ENCODE results near the gene MACC1. TPM values are rescaled to one million over a fixed set of nuclear protein-coding genes. Genes with fewer than 3 reads are reported as not detected.

Gene MACC1
- total and polyA plus RNA-seq, 4 donors = 0.02 to 1.0 (median 0.50) TPM

DNA sequence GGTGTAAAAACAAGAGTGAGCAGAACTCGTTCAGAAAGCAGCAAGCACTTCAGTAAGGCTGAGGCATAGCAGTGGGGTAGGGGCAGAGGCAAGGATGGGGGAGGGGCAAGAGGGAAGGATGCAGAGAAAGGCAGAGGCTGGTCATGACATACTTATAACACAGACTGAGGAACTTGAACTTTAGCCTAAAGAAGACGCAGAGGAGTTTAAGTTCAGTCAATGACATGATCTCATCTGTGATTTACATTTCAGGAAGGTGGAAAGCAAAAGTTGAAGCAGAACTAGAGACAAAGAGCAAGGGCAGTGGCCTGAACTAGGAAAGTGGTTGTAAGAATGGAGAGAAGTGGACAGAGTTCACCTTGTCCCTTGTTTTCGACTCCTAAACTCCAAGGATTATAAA, 15.8 kb downstream of the MACC1 start:
- 50% methylated on average over 3 of the region's 3 CpGs for WGBS
- Histone ChIP-seq H3K36me3 (ENCODE audit: control insufficient read depth in 4 of 4, insufficient read depth in 3 of 4, low read depth in 1 of 4, low read length in 3 of 4) (no peaks in the 10 kb centered on the region), H3K9me3 (ENCODE audit: control insufficient read depth in 4 of 4, low read length in 3 of 4) (no peaks in the 10 kb centered on the region), H3K27me3 (ENCODE audit: control insufficient read depth in 4 of 4, insufficient read depth in 4 of 4, low read length in 3 of 4) (no peaks in the 10 kb centered on the region), H3K4me3 (ENCODE audit: low read depth in 1 of 3, low read length in 3 of 3) (no peak overlapping the region), H3K4me1 (ENCODE audit: control insufficient read depth in 4 of 4, insufficient read depth in 4 of 4, low read length in 3 of 4) (no peaks in the 10 kb centered on the region), H3K27ac (ENCODE audit: low read depth in 1 of 2, low read length in 2 of 2) (no peak overlapping the region), H3K9ac (ENCODE audit: low read depth in 1 of 2, low read length in 2 of 2) (no peak overlapping the region)
- TF ChIP-seq, protein P1, sequence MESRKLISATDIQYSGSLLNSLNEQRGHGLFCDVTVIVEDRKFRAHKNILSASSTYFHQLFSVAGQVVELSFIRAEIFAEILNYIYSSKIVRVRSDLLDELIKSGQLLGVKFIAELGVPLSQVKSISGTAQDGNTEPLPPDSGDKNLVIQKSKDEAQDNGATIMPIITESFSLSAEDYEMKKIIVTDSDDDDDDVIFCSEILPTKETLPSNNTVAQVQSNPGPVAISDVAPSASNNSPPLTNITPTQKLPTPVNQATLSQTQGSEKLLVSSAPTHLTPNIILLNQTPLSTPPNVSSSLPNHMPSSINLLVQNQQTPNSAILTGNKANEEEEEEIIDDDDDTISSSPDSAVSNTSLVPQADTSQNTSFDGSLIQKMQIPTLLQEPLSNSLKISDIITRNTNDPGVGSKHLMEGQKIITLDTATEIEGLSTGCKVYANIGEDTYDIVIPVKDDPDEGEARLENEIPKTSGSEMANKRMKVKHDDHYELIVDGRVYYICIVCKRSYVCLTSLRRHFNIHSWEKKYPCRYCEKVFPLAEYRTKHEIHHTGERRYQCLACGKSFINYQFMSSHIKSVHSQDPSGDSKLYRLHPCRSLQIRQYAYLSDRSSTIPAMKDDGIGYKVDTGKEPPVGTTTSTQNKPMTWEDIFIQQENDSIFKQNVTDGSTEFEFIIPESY (IDR thresholded peaks at IDR 0.05) = no peak
- no peak for TF ChIP-seq RXRA (IDR thresholded peaks at IDR 0.05)
- no peak for TF ChIP-seq GABPA (IDR thresholded peaks at IDR 0.05 in 1 of 2, conservative IDR thresholded peaks at IDR 0.05 in 1 of 2)
- DNase-seq (ENCODE audit: low spot score) = no peak

- Histone ChIP-seq H3K4me1 (ENCODE audit: control insufficient read depth in 4 of 4, insufficient read depth in 4 of 4, low read length in 3 of 4) (no peaks in the 10 kb centered on the region), H3K9me3 (ENCODE audit: control insufficient read depth in 4 of 4, low read length in 3 of 4) (no peaks in the 10 kb centered on the region), H3K36me3 (ENCODE audit: control insufficient read depth in 4 of 4, insufficient read depth in 3 of 4, low read depth in 1 of 4, low read length in 3 of 4) (no peaks in the 10 kb centered on the region), H3K9ac (ENCODE audit: low read depth in 1 of 2, low read length in 2 of 2) (no peak overlapping the region), H3K27me3 (ENCODE audit: control insufficient read depth in 4 of 4, insufficient read depth in 4 of 4, low read length in 3 of 4) (no peaks in the 10 kb centered on the region), H3K4me3 (ENCODE audit: low read depth in 1 of 3, low read length in 3 of 3) (no peak overlapping the region), H3K27ac (ENCODE audit: low read depth in 1 of 2, low read length in 2 of 2) (no peak overlapping the region)
- no peak for TF ChIP-seq TAF1 (conservative IDR thresholded peaks at IDR 0.05)
- TF ChIP-seq NR2F2 (IDR thresholded peaks at IDR 0.05) = no peak
- TF ChIP-seq SP1 (IDR thresholded peaks at IDR 0.05) = no peak
- no peak for TF ChIP-seq HNF4A (conservative IDR thresholded peaks at IDR 0.05)
- TF ChIP-seq HNF4G (IDR thresholded peaks at IDR 0.05) = no peak
- no peak for TF ChIP-seq REST (IDR thresholded peaks at IDR 0.05)
- no peak for TF ChIP-seq FOXA1 (IDR thresholded peaks at IDR 0.05)
- TF ChIP-seq RXRA (IDR thresholded peaks at IDR 0.05) = no peak
- TF ChIP-seq ATF3 (IDR thresholded peaks at IDR 0.05) = no peak
- TF ChIP-seq, protein P1 (IDR thresholded peaks at IDR 0.05) = no peak
- DNase-seq (ENCODE audit: low spot score) = no peak
These were observed 16.2 kb downstream of the MACC1 start for GRCh38 chr7:20200971-20201370.

Measured in liver (tissue), 9 donors.